DND-41 (cell line): ENCODE measurements around the gene SLC12A7.

Source experiments
- ATAC-seq: fragments of 200-7000 bp; cut with Tn5 transposase; 3 replicates; pipeline ENCODE4 v1.9.1; 2021; ENCODE audit warnings: low read depth; ENCODE audit not compliant: insufficient read depth
- DNase-seq: peaks from one replicate; pipeline ENCODE4 v3.0.0-alpha.2; 2020
- H2AFZ ChIP-seq: 2 replicates; pipeline ENCODE4 v1.6.0; 2012; ENCODE audit warnings: low read depth, low read length
- H3K27ac ChIP-seq: 2 replicates; pipeline ENCODE4 v1.5.1; 2012; ENCODE audit warnings: low read length, inconsistent platforms
- H3K27me3 ChIP-seq: fragments of 200-600 bp; sonication (generic); 2 replicates; pipeline ENCODE4 v1.6.0; 2012; ENCODE audit warnings: low read length, mild to moderate bottlenecking, inconsistent platforms; ENCODE audit not compliant: insufficient read depth, poor library complexity
- H3K36me3 ChIP-seq: 2 replicates; pipeline ENCODE4 v1.5.1; 2012; ENCODE audit warnings: low read length, inconsistent platforms; ENCODE audit not compliant: insufficient read depth
- H3K4me1 ChIP-seq: 2 replicates; pipeline ENCODE4 v1.5.1; 2012; ENCODE audit warnings: mild to moderate bottlenecking, low read length; ENCODE audit not compliant: insufficient read depth
- H3K4me2 ChIP-seq: 2 replicates; pipeline ENCODE4 v1.6.0; 2012; ENCODE audit warnings: mild to moderate bottlenecking, moderate library complexity, low read length, inconsistent platforms; ENCODE audit not compliant: insufficient read depth
- H3K4me3 ChIP-seq, 2 experiments: fragments of 200-600 bp in 1 of 2; shearing (Covaris generic) in 1 of 2; 2 replicates each; pipeline ENCODE4 v1.5.1; 2012 to 2016; ENCODE audit warnings: inconsistent platforms in 2 of 2, low read length in 2 of 2, mild to moderate bottlenecking in 2 of 2, low read depth in 1 of 2, moderate library complexity in 1 of 2
- H3K79me2 ChIP-seq: 2 replicates; pipeline ENCODE4 v1.6.0; 2012; ENCODE audit warnings: low read length, inconsistent platforms; ENCODE audit not compliant: insufficient read depth
- H3K9ac ChIP-seq: 2 replicates; pipeline ENCODE4 v1.6.0; 2012; ENCODE audit warnings: low read depth, mild to moderate bottlenecking, inconsistent platforms, low read length, moderate library complexity
- H3K9me3 ChIP-seq: 2 replicates; pipeline ENCODE4 v1.5.1; 2012; ENCODE audit warnings: low read length, moderate library complexity, mild to moderate bottlenecking, inconsistent platforms; ENCODE audit not compliant: insufficient read depth, severe bottlenecking
- H4K20me1 ChIP-seq: 2 replicates; pipeline ENCODE4 v1.6.0; 2012; ENCODE audit warnings: low read length; ENCODE audit not compliant: insufficient read depth
- CTCF ChIP-seq: IDR thresholded peaks from 2 replicates; pipeline ENCODE4 v1.5.1; 2012; ENCODE audit warnings: borderline replicate concordance, low read length, moderate library complexity, mild to moderate bottlenecking; ENCODE audit not compliant: poor library complexity, severe bottlenecking; ENCODE audit errors: extremely low read depth
- EZH2 ChIP-seq: IDR thresholded peaks from 3 replicates; pipeline ENCODE4 v1.6.1; 2012; ENCODE audit warnings: borderline replicate concordance, low read depth, mild to moderate bottlenecking, moderate library complexity, low read length, inconsistent platforms; ENCODE audit not compliant: severe bottlenecking

Gene SLC12A7

GRCh38 chr5:1051366-1051720 lies 60.5 kb downstream of the SLC12A7 start:
- Histone ChIP-seq H3K4me2 (no peak overlapping the region), H3K27ac (no peak overlapping the region), H4K20me1 (peaks cover 4% of the 10 kb centered on the region), H3K27me3 (no peaks in the 10 kb centered on the region), H2AFZ (no peak overlapping the region), H3K9ac (no peak overlapping the region), H3K79me2 (no peaks in the 10 kb centered on the region), H3K4me3 (no peak overlapping the region), H3K36me3 (no peaks in the 10 kb centered on the region), H3K4me1 (no peaks in the 10 kb centered on the region), H3K9me3 (no peaks in the 10 kb centered on the region)
- ATAC-seq (no peak), DNase-seq (no peak)
- TF ChIP-seq EZH2 = no peak
- no peak for TF ChIP-seq CTCF

- no peak overlapping the region for H3K9ac ChIP-seq
- TF ChIP-seq EZH2 (no peak), CTCF (no peak)
Measured at GRCh38 chr5:1050423-1051365, 61.2 kb downstream of the SLC12A7 start.

GRCh38 chr5:1048861-1049838 lies 62.7 kb downstream of the SLC12A7 start:
- Histone ChIP-seq H3K27ac (no peak overlapping the region), H3K79me2 (no peaks in the 10 kb centered on the region), H3K27me3 (no peaks in the 10 kb centered on the region), H3K4me2 (no peak overlapping the region), H3K36me3 (no peaks in the 10 kb centered on the region), H3K4me3 (no peak overlapping the region), H3K9ac (no peak overlapping the region), H4K20me1 (peaks cover 4% of the 10 kb centered on the region), H2AFZ (no peak overlapping the region), H3K9me3 (no peaks in the 10 kb centered on the region), H3K4me1 (no peaks in the 10 kb centered on the region)
- no peak for ATAC-seq
- TF ChIP-seq CTCF (no peak), EZH2 (no peak)
- no peak for DNase-seq

More at GRCh38 chr5:1050423-1051365, 61.2 kb downstream of the SLC12A7 start:
- H3K9me3 ChIP-seq = no peaks in the 10 kb centered on the region
- no peak overlapping the region for H3K4me2 ChIP-seq
- H4K20me1 ChIP-seq = peaks cover 4% of the 10 kb centered on the region
- H3K36me3 ChIP-seq = no peaks in the 10 kb centered on the region
- H3K27ac ChIP-seq = no peak overlapping the region
- no peaks in the 10 kb centered on the region for H3K4me1 ChIP-seq
- no peaks in the 10 kb centered on the region for H3K79me2 ChIP-seq
- H2AFZ ChIP-seq = no peak overlapping the region
- DNase-seq = no peak
- H3K27me3 ChIP-seq = no peaks in the 10 kb centered on the region
- no peak overlapping the region for H3K4me3 ChIP-seq
- no peak for ATAC-seq
